Caco-2 (cell line): ENCODE results near the gene ACTN4. TPM values are rescaled to one million over a fixed set of nuclear protein-coding genes. Genes with fewer than 3 reads are reported as not detected.

Source experiments
- BruUV-seq: library from RNA; stranded (reverse); fragments of 400-500 nt; replicated peaks from 2 replicates; lab custom pipeline; 2021; lab: Mats Ljungman, UMichigan
- CTCF ChIA-PET: fragments of 300-600 bp; sonication (Branson Sonifier 250); formaldehyde crosslinking; loops from one replicate; lab custom pipeline; 2022; ENCODE audit warnings: antibody characterized with exemption; lab: Charles Lee
- POLR2A ChIA-PET: fragments of 300-600 bp; sonication (Branson Sonifier 250); formaldehyde crosslinking; loops from one replicate; lab custom pipeline; 2022; ENCODE audit warnings: antibody characterized with exemption; lab: Charles Lee
- DNase-seq, 2 experiments: peaks; one replicate each; pipeline versions ENCODE4 v3.0.0 to v3.0.0-alpha.2; 2020 to 2022
- H3K27me3 ChIP-seq: replicated peaks from 2 replicates; pipeline ENCODE4 v1.6.0; 2011; ENCODE audit warnings: low read length; ENCODE audit not compliant: control insufficient read depth, insufficient read depth
- H3K36me3 ChIP-seq: 2 replicates; pipeline ENCODE4 v1.5.1; 2011; ENCODE audit warnings: low read length; ENCODE audit not compliant: control insufficient read depth, insufficient read depth
- H3K4me1 ChIP-seq: fragments of 250-450 bp; sonication (Bioruptor Pico); 2 replicates; pipeline ENCODE4 v1.5.1; 2020; ENCODE audit warnings: mild to moderate bottlenecking
- H3K4me3 ChIP-seq: 2 replicates; pipeline ENCODE4 v1.5.1; 2011; ENCODE audit warnings: low read depth, mild to moderate bottlenecking, control low read depth, low read length
- H3K9me3 ChIP-seq: fragments of 250-450 bp; sonication (Bioruptor Pico); 2 replicates; pipeline ENCODE4 v1.5.1; 2020; ENCODE audit warnings: mild to moderate bottlenecking, moderate library complexity
- H3K27ac Mint-ChIP-seq: one replicate; pipeline ENCODE4 v1.8.0; 2022; ENCODE audit warnings: mixed read lengths; ENCODE audit not compliant: unreplicated experiment
- H3K27me3 Mint-ChIP-seq: one replicate; pipeline ENCODE4 v1.8.0; 2022; ENCODE audit warnings: mixed read lengths; ENCODE audit not compliant: insufficient read depth, unreplicated experiment
- H3K36me3 Mint-ChIP-seq: one replicate; pipeline ENCODE4 v1.8.0; 2022; ENCODE audit warnings: mild to moderate bottlenecking, mixed read lengths; ENCODE audit not compliant: insufficient read depth, unreplicated experiment
- H3K4me1 Mint-ChIP-seq: one replicate; pipeline ENCODE4 v1.8.0; 2022; ENCODE audit warnings: low read depth, mixed read lengths; ENCODE audit not compliant: unreplicated experiment
- H3K4me3 Mint-ChIP-seq: one replicate; pipeline ENCODE4 v1.8.0; 2022; ENCODE audit warnings: mild to moderate bottlenecking, moderate library complexity, mixed read lengths; ENCODE audit not compliant: unreplicated experiment
- H3K9me3 Mint-ChIP-seq: one replicate; pipeline ENCODE4 v1.8.0; 2022; ENCODE audit warnings: mixed read lengths; ENCODE audit not compliant: unreplicated experiment
- intact Hi-C: fragments of 100-400 bp; cut with micrococcal nuclease; formaldehyde crosslinking; loops from one replicate; pipeline ENCODE4 v1.10.0; 2022; ENCODE audit not compliant: unreplicated experiment
- total RNA-seq: library from RNA; stranded (reverse); gene quantifications from 2 replicates; pipeline ENCODE4 v1.2.3, GENCODE V29; 2022
- TF ChIP-seq, protein P1 (sequence below), 2 experiments: fragments of 200-600 bp in 1 of 2; IDR thresholded peaks; 1 replicate in 1 of 2; 2 replicates in 1 of 2; pipeline versions ENCODE4 v1.5.1 to v1.8.0; 2011 to 2022; ENCODE audit warnings: antibody characterized with exemption in 1 of 2, control low read depth in 1 of 2, inconsistent platforms in 1 of 2, low read depth in 1 of 2, low read length in 1 of 2, mild to moderate bottlenecking in 1 of 2, moderate library complexity in 1 of 2; ENCODE audit not compliant: insufficient read depth in 1 of 2, severe bottlenecking in 1 of 2, unreplicated experiment in 1 of 2

Gene ACTN4
- total RNA-seq, 1 experiment from 2014 or later, result 605 TPM

DNA sequence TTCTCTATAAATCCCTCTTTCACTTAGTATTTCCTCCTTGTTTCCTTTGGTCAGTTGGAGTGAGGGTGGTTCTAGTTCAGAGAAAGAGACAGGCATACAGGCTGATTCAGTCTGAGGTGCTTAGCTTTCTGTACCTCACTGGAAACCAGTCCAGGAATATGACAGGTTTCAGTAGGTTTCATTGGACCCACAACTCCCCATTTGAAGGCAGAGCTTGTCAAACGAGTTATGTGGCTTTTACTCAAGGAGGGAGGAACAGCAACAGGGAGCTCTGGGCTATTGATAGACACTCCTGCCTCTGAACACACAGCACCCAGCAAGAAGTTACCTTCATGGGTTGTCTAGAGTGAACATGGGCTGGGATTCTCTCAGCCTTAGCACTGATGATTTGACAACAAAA lies 14.5 kb downstream of the ACTN4 start:
- H3K4me3 ChIP-seq, result no peak overlapping the region
- Mint-ChIP-seq H3K4me3 (peak overlapping the region; percentile 60), H3K4me1 (peaks cover 78% of the 10 kb centered on the region), H3K27ac (peak overlapping the region; percentile 98), H3K9me3 (no peaks in the 10 kb centered on the region), H3K27me3 (no peaks in the 10 kb centered on the region), H3K36me3 (peaks cover 94% of the 10 kb centered on the region)
- ChIA-PET CTCF (interaction anchor here (1.1 to 1.6 kb wide), 6 partner anchors 8 to 259 kb away, joined by 3 to 5 read pairs (median 4); partner anchors contain the start of gene FAM98C), POLR2A (interaction anchor here (0.5 to 2.8 kb wide), 5 partner anchors 9 to 38 kb away, joined by 5 to 16 read pairs (median 6); partner anchors contain the start of gene ACTN4)
- DNase-seq, result peak; percentile 79 to 84
- H3K27me3 ChIP-seq, result no peaks in the 10 kb centered on the region
- BruUV-seq, result no TSS peak
- H3K4me1 ChIP-seq, result peaks cover 100% of the 10 kb centered on the region
- intact Hi-C loops, result loop anchor here (2.0 kb wide), 1 partner anchor 15 kb away; the partner anchor contains the start of gene ACTN4
- 0 out of 2 replicates have a peak, but pooled peaks cover 2% of the 10 kb centered on the region for H3K36me3 ChIP-seq
- H3K9me3 ChIP-seq, result no peaks in the 10 kb centered on the region
- TF ChIP-seq, protein P1, sequence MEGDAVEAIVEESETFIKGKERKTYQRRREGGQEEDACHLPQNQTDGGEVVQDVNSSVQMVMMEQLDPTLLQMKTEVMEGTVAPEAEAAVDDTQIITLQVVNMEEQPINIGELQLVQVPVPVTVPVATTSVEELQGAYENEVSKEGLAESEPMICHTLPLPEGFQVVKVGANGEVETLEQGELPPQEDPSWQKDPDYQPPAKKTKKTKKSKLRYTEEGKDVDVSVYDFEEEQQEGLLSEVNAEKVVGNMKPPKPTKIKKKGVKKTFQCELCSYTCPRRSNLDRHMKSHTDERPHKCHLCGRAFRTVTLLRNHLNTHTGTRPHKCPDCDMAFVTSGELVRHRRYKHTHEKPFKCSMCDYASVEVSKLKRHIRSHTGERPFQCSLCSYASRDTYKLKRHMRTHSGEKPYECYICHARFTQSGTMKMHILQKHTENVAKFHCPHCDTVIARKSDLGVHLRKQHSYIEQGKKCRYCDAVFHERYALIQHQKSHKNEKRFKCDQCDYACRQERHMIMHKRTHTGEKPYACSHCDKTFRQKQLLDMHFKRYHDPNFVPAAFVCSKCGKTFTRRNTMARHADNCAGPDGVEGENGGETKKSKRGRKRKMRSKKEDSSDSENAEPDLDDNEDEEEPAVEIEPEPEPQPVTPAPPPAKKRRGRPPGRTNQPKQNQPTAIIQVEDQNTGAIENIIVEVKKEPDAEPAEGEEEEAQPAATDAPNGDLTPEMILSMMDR (IDR thresholded peaks at IDR 0.05; ENCODE audit: insufficient read depth in 1 of 2, low read depth in 1 of 2, low read length in 1 of 2, severe bottlenecking in 1 of 2, unreplicated experiment in 1 of 2), result no peak

DNA sequence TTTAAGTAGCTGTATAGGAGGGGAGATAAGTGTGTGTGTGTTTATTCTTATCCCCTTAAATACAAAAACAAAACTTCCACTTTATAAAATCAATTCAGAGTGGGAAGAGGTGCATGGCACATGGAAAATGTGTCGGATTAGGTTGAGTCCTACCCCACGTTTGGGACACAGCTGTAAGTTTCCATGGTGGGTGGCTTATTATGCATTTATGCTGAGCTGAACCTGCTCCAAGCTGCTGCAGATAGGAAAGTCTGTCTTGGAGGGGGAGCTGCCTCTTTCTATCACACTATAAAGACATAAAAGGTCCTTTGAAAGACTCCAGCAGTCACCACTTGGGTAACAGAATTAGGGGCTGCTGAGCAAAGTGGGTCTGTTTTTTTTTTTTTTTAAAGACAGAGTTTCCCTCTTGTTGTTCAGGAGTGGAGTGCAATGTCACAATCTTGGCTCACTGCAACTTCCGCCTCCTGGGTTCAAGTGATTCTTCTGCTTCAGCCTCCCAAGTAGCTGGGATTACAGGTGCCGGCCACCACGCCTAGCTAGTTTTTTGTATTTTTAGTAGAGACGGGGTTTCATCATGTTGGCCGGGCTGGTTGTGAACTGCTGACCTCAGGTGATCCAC lies 15.2 kb downstream of the ACTN4 start:
- H3K4me3 ChIP-seq, result no peak overlapping the region
- CTCF ChIA-PET, result interaction anchor here (1.1 to 1.6 kb wide), 6 partner anchors 8 to 260 kb away, joined by 3 to 5 read pairs (median 4); partner anchors contain the start of gene FAM98C
- intact Hi-C loops, result loop anchor here (2.0 kb wide), 1 partner anchor 16 kb away; the partner anchor contains the start of gene ACTN4

DNA sequence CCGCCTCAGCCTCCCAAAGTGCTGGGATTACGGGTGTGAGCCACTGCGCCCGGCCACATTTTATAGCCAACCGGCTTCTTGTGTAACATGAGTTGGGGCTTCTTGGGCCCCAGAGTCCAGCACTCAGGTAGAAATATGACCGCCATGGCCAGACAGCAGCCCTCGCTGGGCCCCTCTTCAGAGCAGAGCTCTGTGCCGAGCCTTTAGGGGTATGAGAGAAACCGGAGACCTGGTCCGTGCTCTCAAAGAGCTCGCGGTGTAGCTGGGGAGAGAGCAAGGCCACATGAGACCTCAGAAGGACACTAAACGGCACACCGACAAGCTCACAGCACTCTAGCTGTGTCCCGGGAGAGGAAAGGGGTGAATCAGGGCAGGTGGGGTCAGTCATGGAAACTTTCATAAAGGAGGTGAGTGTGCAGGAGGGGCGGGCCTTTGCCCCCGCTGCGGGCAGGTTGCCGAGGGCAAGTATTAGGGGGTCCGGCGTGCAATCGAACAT lies 15.8 kb downstream of the ACTN4 start:
- Mint-ChIP-seq H3K27me3 (no peaks in the 10 kb centered on the region), H3K4me3 (peak overlapping the region; percentile 22), H3K27ac (peak overlapping the region; percentile 92), H3K36me3 (peaks cover 94% of the 10 kb centered on the region), H3K4me1 (peaks cover 73% of the 10 kb centered on the region), H3K9me3 (no peaks in the 10 kb centered on the region)
- TF ChIP-seq, protein P1 (IDR thresholded peaks at IDR 0.05; ENCODE audit: insufficient read depth in 1 of 2, low read depth in 1 of 2, low read length in 1 of 2, severe bottlenecking in 1 of 2, unreplicated experiment in 1 of 2), result no peak
- ChIA-PET CTCF (interaction anchor here (1.1 to 1.6 kb wide), 2 partner anchors 9 to 20 kb away, joined by 3 to 5 read pairs; no protein-coding TSS in a partner anchor), POLR2A (interaction anchor here (0.7 to 2.8 kb wide), 4 partner anchors 13 to 37 kb away, joined by 5 to 16 read pairs (median 6); partner anchors contain the start of gene ACTN4)
- Histone ChIP-seq H3K36me3 (peaks cover 4% of the 10 kb centered on the region; the same call in 1 of the 2 replicates), H3K4me3 (no peak overlapping the region), H3K27me3 (no peaks in the 10 kb centered on the region), H3K4me1 (peaks cover 100% of the 10 kb centered on the region), H3K9me3 (no peaks in the 10 kb centered on the region)
- intact Hi-C loops, result loop anchor here (2.0 kb wide), 1 partner anchor 16 kb away; the partner anchor contains the start of gene ACTN4
- BruUV-seq, result no TSS peak
- no peak for DNase-seq

More for the DNA sequence above, 15.2 kb downstream of the ACTN4 start:
- BruUV-seq, result no TSS peak
- no peak for DNase-seq
- no peaks in the 10 kb centered on the region for H3K9me3 ChIP-seq
- H3K36me3 ChIP-seq, result 0 out of 2 replicates have a peak, but pooled peaks cover 2% of the 10 kb centered on the region
- Mint-ChIP-seq H3K36me3 (peaks cover 94% of the 10 kb centered on the region), H3K27me3 (no peaks in the 10 kb centered on the region), H3K4me1 (peaks cover 78% of the 10 kb centered on the region), H3K27ac (peak overlapping the region; percentile 98), H3K9me3 (no peaks in the 10 kb centered on the region), H3K4me3 (peak overlapping the region; percentile 60)
- POLR2A ChIA-PET, result interaction anchor here (0.5 to 2.8 kb wide), 6 partner anchors 8 to 37 kb away, joined by 5 to 16 read pairs (median 6); partner anchors contain the start of gene ACTN4
- TF ChIP-seq, protein P1 (IDR thresholded peaks at IDR 0.05; ENCODE audit: insufficient read depth in 1 of 2, low read depth in 1 of 2, low read length in 1 of 2, severe bottlenecking in 1 of 2, unreplicated experiment in 1 of 2), result no peak
- H3K27me3 ChIP-seq, result no peaks in the 10 kb centered on the region
- H3K4me1 ChIP-seq, result peaks cover 100% of the 10 kb centered on the region
